Measurements from ENCODE around the gene BLVRA.
A peak's percentile ranks its signal among the peaks of the same experiment; 100 is the strongest.
"Not testable (repeated sequence)": the region's sequence is repeated elsewhere in the genome, so short reads cannot be mapped to it uniquely, and the experiment has no call there.

The BLVRA gene, protein sequence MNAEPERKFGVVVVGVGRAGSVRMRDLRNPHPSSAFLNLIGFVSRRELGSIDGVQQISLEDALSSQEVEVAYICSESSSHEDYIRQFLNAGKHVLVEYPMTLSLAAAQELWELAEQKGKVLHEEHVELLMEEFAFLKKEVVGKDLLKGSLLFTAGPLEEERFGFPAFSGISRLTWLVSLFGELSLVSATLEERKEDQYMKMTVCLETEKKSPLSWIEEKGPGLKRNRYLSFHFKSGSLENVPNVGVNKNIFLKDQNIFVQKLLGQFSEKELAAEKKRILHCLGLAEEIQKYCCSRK

DNA sequence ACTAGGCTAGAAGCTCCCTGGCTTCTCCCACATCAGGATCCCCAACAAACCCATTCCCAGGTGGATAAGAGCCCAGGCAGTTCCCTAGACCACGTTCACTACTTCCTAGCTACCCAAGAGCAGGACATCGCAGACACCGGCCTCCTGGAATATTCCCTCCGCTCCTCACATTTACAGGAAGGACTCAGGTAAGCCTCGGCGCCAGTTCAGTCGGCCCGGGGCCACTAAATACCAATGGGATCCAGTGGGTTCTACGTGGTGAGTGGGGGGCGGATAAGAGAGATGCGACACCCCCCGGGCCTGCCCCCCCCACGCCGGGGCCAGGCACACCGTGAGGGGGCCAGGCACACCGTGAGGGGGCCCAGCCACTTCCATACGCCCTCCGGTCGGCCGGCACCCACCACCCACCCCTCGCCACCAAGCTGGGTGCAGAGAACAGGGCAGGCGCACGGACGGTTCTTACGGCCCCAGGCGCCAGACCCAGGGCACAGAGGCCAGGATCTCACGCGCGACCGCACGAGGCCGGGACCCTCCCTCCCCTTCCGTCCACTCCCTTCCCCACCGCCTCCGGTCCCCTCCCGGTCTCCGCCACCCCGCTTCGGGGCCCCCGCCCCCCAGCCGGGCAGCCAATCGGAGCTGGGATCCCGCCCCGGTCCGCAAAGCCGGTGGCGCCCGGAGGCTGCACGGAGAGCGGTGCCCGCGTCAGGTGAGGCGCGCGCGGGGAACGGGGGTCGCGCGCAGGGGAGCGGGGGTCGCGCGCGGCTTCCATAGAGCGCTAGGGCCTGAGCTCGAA is at the start of gene BLVRA:
Gene BLVRA, plus strand, starts transcription at position 652 of the 793 bp plus-strand sequence. CDS start 12,479 bp downstream, outside the sequence.
- peak; percentile 44 to 45 for DNase-seq (ENCODE audit: low read depth in 2 of 2)

DNA sequence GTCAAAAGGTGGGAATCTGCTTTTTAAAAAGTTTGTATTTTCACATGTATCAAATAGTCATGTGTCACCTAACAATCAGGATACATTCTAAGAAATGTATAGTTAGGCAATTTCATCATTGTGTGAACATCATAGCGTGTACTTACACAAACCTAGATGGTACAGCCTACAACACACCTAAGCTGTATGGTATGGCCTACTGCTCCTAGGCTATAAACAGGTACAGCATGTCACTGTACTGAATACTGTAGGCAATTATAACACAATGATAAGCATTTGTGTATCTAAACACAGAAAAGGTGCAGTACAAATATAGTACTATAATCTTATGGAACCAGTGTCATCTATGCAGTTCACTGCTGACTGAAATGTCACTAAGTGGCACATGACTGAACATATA is 47.0 kb upstream of the BLVRA start:
- no peak for DNase-seq (ENCODE audit: low read depth in 2 of 2)

DNA sequence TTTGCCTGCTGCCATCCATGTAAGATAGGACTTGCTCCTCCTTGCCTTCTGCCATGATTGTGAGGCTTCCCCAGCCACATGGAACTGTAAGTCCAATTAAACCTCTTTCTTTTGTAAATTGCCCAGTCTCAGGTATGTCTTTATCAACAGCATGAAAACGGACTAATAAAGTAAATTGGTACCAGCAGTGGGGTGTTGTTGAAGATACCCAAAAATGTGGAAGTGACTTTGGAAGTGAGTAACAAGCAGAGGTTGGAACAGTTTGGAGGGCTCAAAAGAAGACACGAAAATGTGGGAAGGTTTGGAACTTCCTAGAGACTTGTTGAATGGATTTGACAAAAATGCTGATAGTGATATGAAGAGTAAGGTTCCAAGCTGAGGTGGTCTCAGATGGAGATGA is 42.5 kb upstream of the BLVRA start:
- not testable (repeated sequence) for DNase-seq (ENCODE audit: low read depth in 2 of 2)

DNA sequence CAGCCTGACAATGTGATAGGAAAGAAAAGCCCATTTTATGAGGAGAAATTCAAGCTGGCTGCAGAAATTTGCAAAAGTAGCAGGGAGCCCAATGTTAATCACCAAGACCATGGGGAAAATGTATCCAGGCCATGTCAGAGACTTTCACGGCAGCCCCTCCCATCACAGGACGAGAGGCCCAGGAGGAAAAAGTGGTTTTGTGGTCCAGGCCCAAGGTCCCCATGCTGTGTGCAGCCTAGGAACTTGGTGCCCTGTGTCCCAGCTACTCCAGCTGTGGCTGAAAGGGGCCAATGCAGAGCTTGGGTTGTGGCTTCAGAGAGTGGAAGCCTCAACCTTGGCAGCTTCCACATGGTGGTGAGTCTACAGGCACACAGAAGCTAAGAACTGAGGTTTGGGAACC is 41.9 kb upstream of the BLVRA start:
- no peak for DNase-seq (ENCODE audit: low read depth in 2 of 2)

DNA sequence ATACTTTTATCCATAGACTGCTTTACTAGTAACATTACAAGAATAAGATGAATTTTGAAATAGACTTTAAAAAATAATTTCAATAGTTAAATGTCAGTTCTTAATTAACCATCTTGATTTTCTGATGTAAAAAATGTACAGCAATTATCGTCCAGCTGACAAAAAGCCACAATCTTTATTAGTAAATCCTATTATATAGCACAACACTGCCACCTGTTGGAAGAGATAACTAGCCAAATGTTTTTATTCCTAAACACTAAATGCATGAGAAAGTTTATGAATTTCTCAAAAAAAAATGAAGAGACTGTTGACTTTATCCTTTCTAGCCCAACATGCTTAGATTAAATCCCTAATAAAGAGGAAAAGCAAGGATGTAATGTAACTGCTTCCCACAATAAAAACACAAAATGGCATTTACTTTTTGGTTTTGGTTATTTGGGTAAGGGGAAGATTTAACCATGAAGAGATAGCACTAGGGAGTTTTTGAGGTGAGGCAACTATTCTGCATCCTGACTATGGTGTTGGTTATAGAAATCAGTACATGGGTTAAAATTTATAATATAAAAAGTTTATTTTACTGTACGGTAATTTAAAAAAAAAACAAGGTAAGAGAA is 37.2 kb upstream of the BLVRA start:
- no peak for DNase-seq (ENCODE audit: low read depth in 2 of 2)

DNA sequence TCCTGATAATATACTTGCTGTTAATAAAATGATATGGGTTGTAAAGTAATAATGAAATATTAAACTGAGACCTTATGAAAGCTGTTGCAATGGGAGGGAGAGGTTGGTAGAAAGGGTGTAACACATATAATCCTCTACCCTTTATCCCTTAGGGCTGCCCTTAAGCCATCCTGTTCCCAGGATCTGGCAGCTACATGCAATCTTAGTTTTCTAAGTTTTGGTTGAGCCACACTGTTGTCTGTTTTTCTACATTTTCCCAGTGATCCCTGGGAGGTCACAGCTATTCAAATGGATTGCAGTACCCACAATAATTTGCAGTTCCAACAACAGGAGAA is 35.5 kb upstream of the BLVRA start:
- no peak for DNase-seq (ENCODE audit: low read depth in 2 of 2)

DNA sequence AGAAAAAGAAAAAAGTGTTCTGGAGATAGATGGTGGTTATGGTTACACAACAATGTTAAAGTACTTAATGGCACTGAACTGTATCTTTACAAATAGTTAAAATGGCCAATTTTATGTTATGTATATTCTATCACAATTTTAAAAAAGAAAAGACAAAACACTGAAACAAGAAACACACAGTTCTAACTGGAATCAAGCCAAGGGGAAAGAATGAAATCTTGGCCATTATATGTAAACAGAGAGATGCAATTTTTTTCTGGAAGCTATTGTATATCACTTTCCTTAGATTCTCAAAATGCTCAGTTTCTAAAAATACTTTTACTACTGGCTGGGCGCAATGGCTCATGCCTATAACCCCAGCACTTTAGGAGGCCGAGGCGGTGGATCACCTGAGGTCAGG is 33.2 kb upstream of the BLVRA start:
- DNase-seq (ENCODE audit: low read depth in 2 of 2) = no peak

DNA sequence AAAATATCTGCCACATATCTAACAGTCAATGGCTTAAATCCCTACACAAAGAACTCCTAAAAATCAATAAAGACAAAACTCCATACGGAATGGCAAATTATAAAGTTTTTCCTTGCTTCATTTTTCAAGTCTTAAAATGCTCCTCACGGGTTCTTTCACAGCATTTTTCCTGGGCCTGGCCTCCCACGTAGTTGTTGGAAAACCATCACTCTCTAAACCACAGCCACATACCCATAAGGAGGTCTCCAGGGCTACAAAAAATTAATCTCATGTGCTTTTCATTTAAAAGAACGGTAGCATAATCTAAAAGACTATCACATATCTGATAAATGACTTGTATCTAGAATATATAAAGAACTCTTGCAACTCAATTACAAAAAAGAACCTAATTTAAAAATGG is 32.0 kb upstream of the BLVRA start:
- DNase-seq (ENCODE audit: low read depth in 2 of 2) = no peak

DNA sequence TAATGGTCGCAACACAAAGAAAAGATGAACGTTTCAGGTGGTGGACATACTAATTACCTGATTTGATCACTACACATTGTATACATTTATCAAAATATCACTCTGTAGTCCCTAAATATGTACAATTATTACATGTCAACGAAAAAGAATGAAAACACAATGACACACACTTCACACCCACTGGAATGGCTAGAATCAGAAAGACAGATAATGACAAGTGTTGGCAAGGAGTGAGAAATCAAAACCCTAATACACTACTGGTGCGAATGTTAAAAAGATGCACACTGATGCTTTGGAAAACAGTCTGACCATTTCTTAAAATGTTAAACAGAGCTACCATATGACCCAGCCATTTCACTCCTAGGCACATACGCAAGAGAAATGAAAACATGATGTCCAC is 31.5 kb upstream of the BLVRA start:
- no peak for DNase-seq (ENCODE audit: low read depth in 2 of 2)

DNA sequence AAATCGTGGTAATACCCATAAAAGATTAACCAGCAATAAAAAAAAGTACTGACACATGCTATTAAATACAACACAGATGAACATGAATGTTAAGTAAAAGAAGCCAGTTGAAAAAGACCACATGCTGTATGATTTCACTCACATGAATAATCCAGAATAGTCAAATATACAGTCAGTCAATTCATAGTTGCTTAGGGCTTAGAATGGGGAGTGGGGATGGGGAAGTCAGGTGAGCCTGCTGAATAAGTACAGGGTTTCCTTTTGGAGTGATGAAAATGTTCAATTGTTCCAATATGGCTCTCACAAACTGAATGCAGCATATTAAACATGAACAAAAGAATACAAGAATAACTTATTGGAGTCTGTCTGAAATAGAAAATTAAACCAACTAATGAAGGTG is 31.0 kb upstream of the BLVRA start:
- no peak for DNase-seq (ENCODE audit: low read depth in 2 of 2)

DNA sequence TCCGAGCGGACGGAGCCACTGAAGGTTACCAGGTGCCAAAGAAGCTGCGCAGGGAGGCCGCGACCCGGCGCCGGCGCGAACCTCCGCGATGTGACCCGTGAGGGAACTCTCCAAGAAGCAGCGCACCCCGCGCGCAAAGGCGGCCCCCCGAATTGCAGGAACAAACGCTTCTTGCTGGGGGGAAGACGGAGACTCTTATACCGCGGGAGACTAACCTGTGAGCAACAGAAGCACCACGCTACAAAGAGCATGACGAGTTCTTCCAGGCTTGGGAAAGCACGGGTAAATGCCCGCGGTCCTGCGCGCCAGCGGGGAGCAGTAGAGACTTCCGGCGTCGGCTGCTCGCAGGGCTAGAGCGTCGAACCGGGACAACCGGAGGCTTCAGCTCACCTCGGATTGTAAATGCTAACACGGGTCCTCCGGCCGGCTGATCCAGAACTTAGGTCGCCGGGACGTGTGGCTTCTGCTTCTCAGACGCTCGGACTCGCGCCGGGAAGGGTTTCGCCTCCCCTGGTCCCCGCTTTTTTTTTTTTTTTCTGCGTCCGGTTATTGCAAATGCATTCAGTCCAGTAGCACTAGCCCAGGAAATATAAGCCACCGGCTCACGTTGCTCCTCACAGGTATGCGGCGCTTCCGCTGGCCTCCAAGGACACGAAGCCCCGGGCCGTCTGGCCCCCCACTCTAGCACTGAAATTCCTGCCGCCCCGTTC is 29.1 kb upstream of the BLVRA start, which contains the start of gene COA1:
Gene COA1, minus strand, starts transcription at position 310 of the 710 bp plus-strand sequence. CDS start 80,909 bp downstream, outside the sequence.
- peak; percentile 64 for DNase-seq (ENCODE audit: low read depth in 2 of 2)

DNA sequence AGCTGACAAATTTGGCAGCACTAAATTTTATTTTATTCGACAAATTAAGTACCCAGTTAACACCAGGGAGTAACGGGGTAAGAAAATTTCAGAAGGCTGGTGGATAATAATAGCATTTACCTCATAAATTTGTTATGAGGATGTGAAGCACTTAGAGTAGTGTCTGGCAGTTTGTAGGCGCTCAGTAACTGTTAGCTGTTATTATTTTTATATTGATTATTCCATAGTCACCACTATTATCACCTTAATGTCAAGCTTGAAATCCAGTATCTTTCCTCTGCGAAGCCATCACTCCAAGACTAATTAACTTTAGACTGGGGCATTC is 28.6 kb upstream of the BLVRA start:
- DNase-seq (ENCODE audit: low read depth in 2 of 2) = no peak

DNA sequence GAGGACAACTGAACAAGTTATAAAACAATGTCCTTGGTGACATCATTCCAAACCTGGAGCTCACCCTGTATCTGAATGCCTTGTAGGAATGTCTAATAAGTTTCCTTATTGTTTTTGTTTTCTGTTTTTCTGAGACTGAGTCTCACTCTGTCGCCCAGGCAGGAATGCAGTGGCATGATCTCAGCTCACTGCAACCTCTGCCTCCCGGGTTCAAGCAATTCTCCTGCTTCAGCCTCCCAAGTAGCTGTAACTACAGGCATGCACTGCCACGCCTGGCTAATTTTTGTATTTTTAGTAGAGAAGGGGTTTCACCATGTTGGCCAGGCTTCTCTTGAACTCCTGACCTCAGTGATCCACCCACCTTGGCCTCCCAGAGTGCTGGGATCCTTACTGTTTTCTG is 27.0 kb upstream of the BLVRA start:
- DNase-seq (ENCODE audit: low read depth in 2 of 2) = not testable (repeated sequence)

DNA sequence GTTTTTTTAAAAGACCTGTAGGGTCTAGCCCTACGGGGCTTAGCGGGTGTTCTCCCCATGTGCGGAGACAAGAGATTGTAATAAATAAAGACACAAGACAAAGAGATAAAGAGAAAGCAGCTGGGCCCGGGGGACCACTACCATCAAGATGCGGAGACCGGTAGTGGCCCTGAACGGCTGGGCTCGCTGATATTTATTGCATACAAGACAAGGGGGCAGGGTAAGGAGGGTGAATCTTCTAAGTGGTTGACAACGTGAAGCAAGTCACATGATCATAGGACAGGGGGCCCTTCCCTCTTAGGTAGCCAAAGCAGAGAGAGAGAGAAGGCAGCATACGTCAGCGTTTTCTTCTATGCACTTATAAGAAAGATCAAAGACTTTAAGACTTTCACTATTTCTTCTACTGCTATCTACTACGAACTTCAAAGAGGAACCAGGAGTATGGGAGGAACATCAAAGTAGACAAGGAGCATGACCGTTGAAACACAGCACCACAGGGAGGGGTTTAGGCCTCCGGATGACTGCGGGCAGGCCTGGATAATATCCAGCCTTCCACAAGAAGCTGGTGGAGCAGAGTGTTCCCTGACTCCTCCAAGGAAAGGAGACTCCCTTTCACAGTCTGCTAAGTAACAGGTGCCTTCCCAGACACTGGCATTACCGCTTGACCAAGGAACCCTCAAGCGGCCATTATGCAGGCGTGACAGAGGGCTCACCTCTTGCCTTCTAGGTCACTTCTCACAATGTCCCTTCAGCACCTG is 23.7 kb upstream of the BLVRA start:
- not testable (repeated sequence) for DNase-seq (ENCODE audit: low read depth in 2 of 2)

DNA sequence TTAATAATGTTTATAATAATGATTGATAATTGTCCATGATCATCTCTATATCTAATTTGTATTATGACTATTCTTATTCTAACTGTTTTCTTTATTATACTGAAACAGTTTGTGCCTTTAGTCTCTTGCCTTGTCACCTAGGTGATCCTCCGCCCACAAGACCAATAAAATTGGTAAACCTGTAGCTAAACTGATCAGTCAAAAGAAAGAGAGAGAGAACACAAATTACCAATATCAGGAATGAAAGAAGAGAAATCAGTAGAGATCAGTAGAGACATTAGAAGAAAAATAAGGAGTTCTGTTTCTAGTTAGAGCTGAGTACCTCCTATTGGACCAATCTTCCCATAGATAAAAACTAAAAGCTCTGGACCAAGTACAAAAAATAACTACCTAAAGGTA is 23.1 kb upstream of the BLVRA start:
- no peak for DNase-seq (ENCODE audit: low read depth in 2 of 2)

DNA sequence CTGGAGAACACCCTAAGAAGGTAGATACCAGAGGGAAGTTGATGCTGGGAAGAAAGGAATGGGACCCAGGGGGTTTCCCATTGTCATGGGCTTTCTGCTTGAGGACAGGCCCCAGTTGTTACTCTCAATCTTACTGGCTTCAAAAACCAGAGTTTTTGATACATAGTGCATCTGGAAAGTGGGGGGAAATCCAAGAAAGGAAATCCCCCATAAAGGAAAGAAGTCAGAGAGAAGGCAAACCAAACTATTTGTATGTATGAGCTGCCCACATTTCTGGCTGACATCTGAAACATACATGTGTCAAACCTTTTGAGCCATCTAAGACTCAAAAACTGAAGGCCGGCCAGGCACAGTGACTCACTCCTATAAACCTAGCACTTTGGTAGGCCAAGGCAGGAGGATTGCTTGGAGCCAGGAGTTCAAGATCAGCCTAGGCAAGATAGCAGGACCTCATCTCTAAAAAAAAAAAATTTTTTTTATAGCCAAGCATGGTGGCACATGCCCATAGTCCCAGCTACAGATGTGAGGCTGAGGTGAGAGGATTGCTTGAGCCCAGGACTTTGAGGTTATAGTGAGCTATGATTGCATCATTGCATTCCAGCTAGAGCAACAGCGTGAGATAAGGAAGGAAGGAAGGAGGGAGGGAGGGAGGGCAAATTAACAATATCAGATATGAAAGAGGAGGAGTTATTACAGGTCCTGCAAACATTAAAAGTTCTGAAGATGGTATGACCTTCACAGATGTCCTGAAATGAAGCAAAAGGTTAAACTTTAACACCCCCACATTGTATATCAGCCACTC is 22.5 kb upstream of the BLVRA start:
- DNase-seq (ENCODE audit: low read depth in 2 of 2) = no peak

DNA sequence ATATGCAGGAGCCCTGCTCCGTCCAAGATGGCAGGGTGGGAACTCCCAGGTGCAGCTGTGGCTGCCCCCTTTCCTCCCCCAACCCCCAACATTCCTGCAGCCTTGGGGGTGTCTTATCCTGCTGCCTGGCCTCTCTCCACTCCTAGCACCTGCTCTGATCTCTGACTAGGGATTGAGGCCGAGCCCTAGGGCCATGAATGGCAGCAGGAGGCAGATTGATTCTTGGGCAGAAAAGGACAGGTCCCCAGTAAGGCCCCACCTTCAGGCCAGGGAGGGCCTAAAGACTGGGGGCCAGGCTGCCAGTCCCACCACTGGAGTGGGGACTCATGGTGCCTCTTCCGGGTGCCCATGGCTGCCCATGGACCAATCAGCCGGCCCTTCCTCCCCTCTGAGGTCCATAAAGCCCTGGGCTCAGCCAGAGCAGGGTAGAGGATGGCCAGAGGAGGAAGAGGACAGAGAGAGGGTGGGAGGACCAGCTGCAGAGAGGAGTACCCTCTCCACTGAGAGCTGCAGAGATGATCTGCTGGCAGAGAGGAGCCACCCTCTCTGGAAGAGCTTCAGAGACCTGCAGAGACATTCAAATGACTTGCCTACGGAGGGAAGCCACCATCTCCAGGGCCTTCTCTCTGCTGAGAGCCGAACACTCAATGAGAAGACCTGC is 20.9 kb upstream of the BLVRA start:
- DNase-seq (ENCODE audit: low read depth in 2 of 2) = no peak

DNA sequence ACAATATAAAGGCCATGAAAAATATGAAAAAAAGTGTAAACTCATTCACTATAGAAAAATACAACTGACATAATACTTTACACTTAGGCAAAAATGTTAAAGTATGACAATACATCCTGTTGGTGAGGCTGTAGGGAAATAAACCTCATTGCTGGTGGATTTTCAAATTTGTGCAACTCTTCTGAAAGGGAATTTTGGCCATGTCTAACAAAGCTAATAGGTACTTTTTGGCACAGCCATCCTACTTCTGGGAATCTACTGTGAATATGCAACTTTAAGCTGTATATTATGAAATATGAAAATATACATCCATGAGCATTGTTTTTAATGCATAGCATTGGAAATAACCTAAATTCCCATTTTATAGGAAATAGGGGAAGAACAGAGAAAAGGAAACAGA is 15.8 kb upstream of the BLVRA start:
- DNase-seq (ENCODE audit: low read depth in 2 of 2) = no peak

DNA sequence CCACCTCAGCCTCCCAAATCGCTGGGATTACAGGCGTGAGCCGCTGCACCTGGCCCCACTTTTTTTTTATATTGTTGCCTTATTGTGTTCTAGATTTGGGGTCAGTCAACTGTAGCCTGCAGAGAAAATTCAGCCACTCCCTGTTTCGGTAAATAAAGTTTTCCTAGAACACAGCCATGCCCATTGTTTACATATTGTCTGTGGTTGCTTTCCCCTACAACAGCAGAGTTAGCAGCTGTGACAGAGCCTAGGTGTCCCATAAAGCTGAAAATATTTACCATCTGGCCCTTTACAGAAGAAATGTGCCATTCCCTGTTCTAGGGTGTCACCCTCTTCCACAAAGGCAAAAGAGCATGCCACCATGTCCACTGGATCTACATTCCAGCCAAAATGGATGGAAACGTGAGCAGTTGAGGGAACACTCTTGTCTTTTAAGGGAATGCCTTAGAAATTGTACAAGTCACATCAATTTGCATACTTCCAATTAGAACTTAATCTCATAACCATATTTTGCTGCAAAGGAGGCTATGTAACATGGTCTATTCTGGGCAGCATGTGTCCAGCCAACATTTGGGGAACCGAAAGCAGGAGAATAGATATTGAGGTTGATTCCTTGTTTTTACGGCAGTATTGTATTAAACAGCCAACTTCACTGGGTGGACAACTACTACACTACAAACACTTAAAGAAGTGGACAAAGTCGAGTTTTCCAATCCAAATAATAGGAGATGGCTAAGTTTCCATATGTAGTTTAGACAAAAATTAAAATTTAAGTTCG is 11.0 kb upstream of the BLVRA start:
- no peak for DNase-seq (ENCODE audit: low read depth in 2 of 2)

Measured in stimulated activated CD8-positive, alpha-beta memory T cell treated with anti-CD3 and anti-CD28 coated beads, Interleukin-15, amount 100 ng/mL, for 4 hours (primary cell).